Limb (tissue), 2 donors: Measurements from ENCODE around the gene PGBD2.
"Not testable (repeated sequence)": the region's sequence is repeated elsewhere in the genome, so short reads cannot be mapped to it uniquely, and the experiment has no call there.

Experiments
- DNase-seq, 2 donors: peaks; one replicate each; pipeline ENCODE4 v3.0.0-alpha.2; 2016; ENCODE audit errors: extremely low spot score in 2 of 2

PGBD2 gene

GRCh38 chr1:248889914-248890243 is 16.2 kb upstream of the PGBD2 start:
- DNase-seq = not testable (repeated sequence)

- no peak for DNase-seq
These were observed 15.2 kb upstream of the PGBD2 start for GRCh38 chr1:248890549-248891498.

GRCh38 chr1:248891758-248892157 is 14.3 kb upstream of the PGBD2 start:
- DNase-seq = no peak

- DNase-seq = no peak
These were observed 13.4 kb upstream of the PGBD2 start for GRCh38 chr1:248892590-248892989.

GRCh38 chr1:248894837-248895236 is 11.2 kb upstream of the PGBD2 start:
- DNase-seq = no peak

GRCh38 chr1:248897412-248898337 is 8.4 kb upstream of the PGBD2 start:
- no peak for DNase-seq

GRCh38 chr1:248900637-248901036 is 5.4 kb upstream of the PGBD2 start:
- DNase-seq = no peak

- no peak for DNase-seq
These were observed 4.5 kb upstream of the PGBD2 start for GRCh38 chr1:248901578-248901977.

GRCh38 chr1:248904437-248905216 is 1.4 kb upstream of the PGBD2 start:
- DNase-seq = no peak

- no peak for DNase-seq
These were observed 400 bp upstream of the PGBD2 start for GRCh38 chr1:248905662-248906008.

- DNase-seq = no peak
These were observed 972 bp downstream of the PGBD2 start for GRCh38 chr1:248906753-248907661.

GRCh38 chr1:248910761-248911160 is 4.7 kb downstream of the PGBD2 start:
- DNase-seq = no peak

GRCh38 chr1:248913933-248914332 is 7.9 kb downstream of the PGBD2 start:
- DNase-seq = no peak

GRCh38 chr1:248914796-248915381 is 8.9 kb downstream of the PGBD2 start:
- DNase-seq = no peak

GRCh38 chr1:248918131-248918530 is 12.1 kb downstream of the PGBD2 start:
- DNase-seq = no peak

GRCh38 chr1:248923352-248924338 is 17.6 kb downstream of the PGBD2 start:
- no peak for DNase-seq

GRCh38 chr1:248924696-248925532 is 18.9 kb downstream of the PGBD2 start:
- DNase-seq = peak in 1 of 2 donors; percentile 18

- DNase-seq = not testable (repeated sequence)
These were observed 19.8 kb downstream of the PGBD2 start for GRCh38 chr1:248925859-248926258.
